GM19455 (cell line): ENCODE data around the gene CRCP.
A peak's percentile ranks its signal among the peaks of the same experiment; 100 is the strongest.
"Not testable (repeated sequence)": the region's sequence is repeated elsewhere in the genome, so short reads cannot be mapped to it uniquely, and the experiment has no call there.

Experiments used
- ATAC-seq: cut with Tn5 transposase; IDR thresholded peaks from one replicate; pipeline ENCODE4 v1.9.1; 2021; ENCODE audit not compliant: unreplicated experiment

The CRCP gene

DNA sequence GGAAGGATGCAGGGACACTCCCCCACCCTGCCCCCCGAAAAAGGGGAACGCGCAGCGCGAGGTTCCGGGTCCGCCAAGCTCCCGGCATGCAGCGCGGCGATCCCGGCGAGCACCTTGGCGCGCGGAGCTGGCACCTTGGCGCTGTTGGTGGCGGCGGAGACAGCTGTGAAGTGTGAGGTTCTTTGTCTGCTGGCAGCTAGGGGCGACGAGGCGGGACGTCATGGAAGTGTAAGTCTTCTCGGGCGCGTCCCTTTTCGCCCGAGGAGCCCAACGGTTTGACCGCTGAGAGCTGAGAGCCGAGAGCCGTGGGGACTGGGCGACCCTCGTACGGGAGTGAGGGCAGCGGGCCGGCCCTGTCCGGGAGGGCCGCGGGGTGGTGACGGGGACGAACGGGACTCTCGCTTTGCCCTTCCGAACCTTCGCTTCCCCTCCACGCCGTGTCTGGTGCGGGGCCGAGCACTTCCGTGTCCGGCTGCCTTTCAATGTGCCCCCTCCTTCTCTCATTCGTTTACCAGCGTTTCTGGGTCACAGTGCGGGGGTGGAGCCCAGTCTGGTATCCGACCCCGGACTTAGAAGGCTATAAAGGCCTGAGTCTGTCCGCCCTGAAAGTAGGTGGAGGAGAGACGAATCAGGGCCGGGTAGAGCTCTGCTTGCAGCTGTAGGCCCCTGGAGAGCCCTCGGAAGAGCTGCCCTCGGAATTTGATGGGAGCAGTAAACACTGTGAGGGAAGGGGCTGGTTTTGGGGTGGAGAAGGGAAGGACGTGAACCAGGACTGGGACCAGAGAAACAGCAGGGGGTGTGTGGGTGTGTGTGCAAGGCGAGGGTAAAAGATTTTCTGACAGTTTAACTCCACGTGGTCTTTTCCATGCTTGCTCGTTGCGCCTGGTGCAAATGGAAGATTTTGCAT is at the start of gene CRCP:
Gene CRCP (plus strand): TSS at position 105 of the 907 bp plus-strand sequence. CDS start 116 bp downstream, at position 221.
- ATAC-seq = peak; percentile 89

- no peak for ATAC-seq
Observed at GRCh38 chr7:66069732-66070131, 44.9 kb upstream of the CRCP start.

- ATAC-seq = no peak
Observed at GRCh38 chr7:66070222-66070621, 44.4 kb upstream of the CRCP start.

- not testable (repeated sequence) for ATAC-seq
Observed at GRCh38 chr7:66072208-66072607, 42.4 kb upstream of the CRCP start.

DNA sequence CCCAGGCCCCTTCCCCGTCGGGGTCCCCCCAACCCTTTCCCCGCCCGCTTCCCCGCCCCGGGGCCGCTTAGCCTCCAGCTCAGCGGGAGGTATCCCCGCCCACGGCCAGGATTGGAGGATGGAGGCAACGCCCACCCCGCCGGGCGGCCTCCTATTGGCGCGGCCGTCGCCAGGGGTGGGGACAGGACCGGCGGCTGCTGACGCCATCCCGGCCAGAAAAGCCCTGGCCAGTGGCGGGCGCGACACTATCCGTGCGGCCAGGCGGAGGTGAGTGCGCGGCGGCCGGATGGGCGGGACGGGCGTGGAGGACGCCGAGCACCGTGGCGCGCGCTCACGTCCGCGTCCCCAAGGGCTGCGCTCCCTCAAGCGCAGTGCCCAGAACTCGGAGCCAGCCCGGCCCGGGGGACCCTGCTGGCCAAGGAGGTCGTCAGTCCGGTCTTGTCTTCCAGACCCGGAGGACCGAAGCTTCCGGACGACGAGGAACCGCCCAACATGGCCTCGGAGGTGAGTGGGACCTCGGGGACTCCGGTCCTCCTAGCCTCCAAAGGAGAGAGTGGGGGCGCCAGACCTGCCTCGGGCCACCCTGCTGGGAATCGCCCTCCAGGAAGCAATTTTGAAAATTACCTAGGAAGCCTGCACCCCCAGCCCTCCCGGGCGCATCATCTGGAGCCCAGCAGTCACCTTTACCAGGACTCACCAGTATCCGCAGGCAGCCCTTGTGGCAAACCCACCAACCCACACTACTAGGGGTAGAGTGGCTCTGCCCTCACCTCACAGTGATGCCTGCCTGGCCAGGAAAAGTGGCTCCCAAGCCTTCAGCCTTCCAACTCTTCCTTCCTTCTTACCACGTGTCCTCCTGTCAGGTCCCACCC is 38.8 kb upstream of the CRCP start, which contains the start of gene ASL:
Gene ASL (plus strand): TSS at position 230 of the 872 bp plus-strand sequence. CDS start 263 bp downstream, at position 493.
- ATAC-seq = peak; percentile 99

DNA sequence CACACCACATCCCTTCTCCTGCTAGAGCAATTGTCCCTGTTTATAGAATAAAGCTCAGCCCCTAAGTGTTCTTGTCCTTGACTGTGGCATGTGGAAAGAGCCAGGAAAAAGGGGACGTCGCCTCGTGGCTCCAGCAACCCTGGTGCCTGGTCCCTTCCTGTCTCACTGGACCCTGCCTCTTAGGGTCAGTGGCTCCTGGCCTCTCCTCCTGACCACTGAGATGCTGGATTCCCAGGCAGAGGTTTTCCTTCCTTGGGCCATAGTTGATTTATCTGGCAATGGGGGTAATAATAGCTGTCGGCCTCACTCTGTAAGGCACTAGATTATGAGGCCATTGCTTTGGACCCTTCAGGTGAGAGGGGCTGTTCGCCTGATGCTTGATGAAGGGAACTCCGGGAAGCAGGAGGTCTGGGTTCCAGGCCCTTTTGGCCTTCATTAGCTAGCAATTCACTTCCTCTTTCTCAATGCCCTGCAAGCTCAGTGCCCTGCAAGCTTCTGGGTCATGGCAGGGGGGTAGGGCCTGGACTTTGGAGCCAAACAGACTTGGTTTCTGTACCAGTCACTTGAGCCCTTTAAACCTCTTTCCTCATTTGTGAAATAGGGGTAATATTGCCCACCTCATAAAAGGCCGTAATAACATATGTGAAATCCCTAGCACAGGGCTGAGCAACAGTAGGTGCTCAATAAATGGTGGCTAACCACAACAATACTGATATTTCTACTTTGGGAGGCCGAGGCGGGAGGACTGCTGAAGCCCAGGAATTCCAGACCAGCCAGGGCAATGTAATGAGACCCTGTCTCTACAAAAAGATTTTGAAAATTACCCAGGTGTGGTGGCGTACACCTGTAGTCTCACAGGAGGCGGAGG is 38.0 kb upstream of the CRCP start:
- no peak for ATAC-seq

- no peak for ATAC-seq
Observed at GRCh38 chr7:66078067-66078466, 36.6 kb upstream of the CRCP start.

DNA sequence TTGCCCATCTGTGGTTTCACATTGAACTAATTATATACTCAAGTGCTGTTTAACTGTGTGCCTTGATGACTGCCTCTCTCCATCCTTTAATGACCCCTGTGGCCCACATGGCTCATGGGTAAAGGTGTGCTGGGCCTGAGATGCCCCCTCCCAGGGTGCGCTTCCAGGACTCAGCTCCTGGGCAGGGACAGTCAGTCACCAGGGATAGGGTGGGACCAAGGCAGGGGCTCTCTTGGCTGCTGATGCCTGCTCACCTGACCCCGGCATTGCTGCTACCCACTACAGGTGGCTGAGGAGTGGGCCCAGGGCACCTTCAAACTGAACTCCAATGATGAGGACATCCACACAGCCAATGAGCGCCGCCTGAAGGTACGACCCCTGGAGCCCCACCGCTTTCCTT is 32.6 kb upstream of the CRCP start:
- no peak for ATAC-seq

- ATAC-seq = no peak
Observed at GRCh38 chr7:66082886-66083415, 31.7 kb upstream of the CRCP start.

DNA sequence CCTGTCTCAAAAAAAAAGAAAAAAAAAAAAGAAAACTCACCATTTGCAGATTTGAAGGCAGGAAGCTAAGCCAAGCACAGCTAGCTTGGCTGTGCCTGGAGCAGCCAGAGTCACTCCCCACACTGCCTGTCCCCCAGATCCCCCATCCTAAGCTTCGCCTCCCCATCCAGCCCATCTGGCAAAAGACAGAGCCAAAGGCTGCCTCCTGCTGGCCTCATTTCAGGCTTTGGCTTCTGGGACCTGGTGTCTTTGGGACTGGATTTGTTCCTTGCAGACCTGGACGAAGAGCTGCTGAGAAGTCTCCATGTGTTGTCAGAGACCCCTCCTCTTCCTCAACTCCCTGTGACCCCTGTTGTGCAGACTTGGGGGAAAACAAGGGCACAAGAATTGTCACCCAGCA is 31.0 kb upstream of the CRCP start:
- no peak for ATAC-seq

- no peak for ATAC-seq
Observed at GRCh38 chr7:66088861-66089838, 25.5 kb upstream of the CRCP start.

GRCh38 chr7:66092654-66093053 is 22.0 kb upstream of the CRCP start:
- ATAC-seq = no peak

GRCh38 chr7:66095010-66095409 is 19.6 kb upstream of the CRCP start:
- ATAC-seq = no peak

GRCh38 chr7:66099232-66099550 is 15.5 kb upstream of the CRCP start:
- ATAC-seq = no peak

DNA sequence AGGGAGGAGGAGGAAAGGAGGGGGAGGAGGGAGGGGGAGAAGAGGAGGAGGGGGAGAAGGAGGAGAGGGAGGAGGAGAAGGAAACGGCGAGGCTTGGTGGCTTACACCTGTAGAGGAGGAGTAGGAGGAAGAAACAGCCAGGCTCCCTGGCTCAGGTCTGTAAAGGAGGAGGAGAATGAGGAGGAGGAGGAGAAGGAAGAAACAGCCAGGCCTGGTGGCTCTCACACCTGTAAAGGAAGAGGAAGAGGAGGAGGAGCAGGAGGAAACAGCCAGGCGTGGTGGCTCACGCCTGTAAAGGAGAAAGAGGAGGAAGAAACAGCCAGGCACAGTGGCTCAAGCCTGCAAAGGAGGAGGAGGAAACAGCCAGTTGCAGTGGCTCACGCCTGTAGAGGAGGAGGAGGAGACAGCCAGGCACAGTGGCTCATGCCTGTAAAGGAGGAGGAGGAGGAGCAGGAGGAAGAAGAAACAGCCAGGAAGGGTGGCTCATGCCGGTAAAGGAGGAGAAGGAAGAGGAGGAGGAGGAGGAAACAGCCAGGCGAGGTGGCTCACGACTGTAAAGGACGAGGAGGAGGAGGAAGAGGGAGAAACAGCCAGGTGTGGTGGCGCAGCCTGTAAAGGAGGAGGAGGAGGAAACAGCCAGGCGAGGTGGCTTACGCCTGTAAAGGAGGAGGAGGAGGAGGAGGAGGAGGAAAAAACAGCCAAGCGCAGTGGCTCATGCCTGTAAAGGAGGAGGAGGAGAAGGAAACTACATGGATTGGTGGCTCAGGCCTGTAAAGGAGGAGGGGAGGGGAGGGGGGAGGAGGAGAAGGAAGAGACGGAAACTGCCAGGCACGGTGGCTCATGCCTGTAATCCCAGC is 14.9 kb upstream of the CRCP start:
- ATAC-seq = peak; percentile 82

DNA sequence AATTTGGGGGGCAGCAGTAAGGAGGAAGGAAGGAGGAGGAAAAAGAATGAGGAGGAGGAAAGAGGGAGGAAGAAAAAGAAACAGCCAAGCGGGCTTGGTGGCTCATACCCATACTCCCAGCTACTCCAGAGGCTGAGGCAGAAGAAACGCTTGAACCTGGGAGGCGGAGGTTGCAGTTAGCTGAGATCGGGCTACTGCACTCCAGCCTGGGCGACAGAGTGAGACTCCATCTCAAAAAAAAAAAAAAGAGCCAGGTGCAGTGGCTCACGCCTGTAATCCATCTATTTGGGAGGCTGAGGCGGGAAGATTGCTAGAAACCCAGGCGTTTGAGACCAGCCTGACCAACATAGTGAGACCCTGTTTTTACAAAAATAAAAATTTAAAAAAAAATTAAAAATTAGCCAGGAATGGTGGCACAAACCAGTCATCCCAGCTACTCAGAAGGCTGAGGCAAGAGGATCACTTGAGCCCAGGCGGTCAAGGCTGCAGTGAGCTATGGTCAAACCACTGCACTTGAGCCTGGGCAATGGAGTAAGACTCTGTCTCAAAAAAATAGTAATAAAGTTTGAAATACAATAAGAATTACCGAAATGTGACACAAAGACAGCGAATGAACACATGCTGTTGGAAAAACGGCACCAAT is 14.1 kb upstream of the CRCP start:
- ATAC-seq = peak; percentile 27

GRCh38 chr7:66102168-66102567 is 12.5 kb upstream of the CRCP start:
- ATAC-seq = not testable (repeated sequence)

GRCh38 chr7:66103994-66104393 is 10.7 kb upstream of the CRCP start:
- ATAC-seq = not testable (repeated sequence)
